Right ventricle myocardium superior (tissue), 1 donor: ENCODE data around the gene HBG2. TPM values are rescaled to one million over a fixed set of nuclear protein-coding genes. Genes with fewer than 3 reads are reported as not detected.
A peak's percentile ranks its signal among the peaks of the same experiment; 100 is the strongest.
"Not testable (repeated sequence)": the region's sequence is repeated elsewhere in the genome, so short reads cannot be mapped to it uniquely, and the experiment has no call there.

ENCODE experiments used
- ATAC-seq: fragments of 200-7000 bp; cut with Tn5 transposase; one replicate; pipeline ENCODE4 v1.9.1; 2020; ENCODE audit warnings: mild to moderate bottlenecking; ENCODE audit not compliant: poor library complexity
- DNase-seq: peaks from one replicate; pipeline ENCODE4 v3.0.0-alpha.2; 2020
- intact Hi-C: fragments of 100-400 bp; cut with DNase I; formaldehyde crosslinking; loops from one replicate; pipeline ENCODE4 v1.11.2; 2022
- total RNA-seq: library from RNA; stranded (reverse); fragmentation: NEBNext Ultra II Directional; extraction: Animal tissue kit (Norgen Biotek cat#: 25700); gene quantifications from one replicate; pipeline ENCODE4 v1.2.1, GENCODE V29; 2021
- donor health status: DM: no; HTN: yes; CAD: no; lungs with severe emphysema.

Gene HBG2
- total RNA-seq, 1 donor from 2014 or later: not detected

- ATAC-seq: no peak
- intact Hi-C loops: no loop called here
- no peak for DNase-seq
Measured at GRCh38 chr11:5283882-5284281, 29.3 kb upstream of the HBG2 start.

GRCh38 chr11:5283086-5283485 is 28.5 kb upstream of the HBG2 start:
- no peak for ATAC-seq
- intact Hi-C loops: no loop called here
- no peak for DNase-seq

GRCh38 chr11:5282628-5283027 is 28.0 kb upstream of the HBG2 start:
- ATAC-seq (no peak), DNase-seq (no peak)
- intact Hi-C loops: no loop called here

- ATAC-seq (no peak), DNase-seq (no peak)
- intact Hi-C loops: no loop called here
Measured at GRCh38 chr11:5281596-5281995, 27.0 kb upstream of the HBG2 start.

GRCh38 chr11:5280582-5281102 is 26.1 kb upstream of the HBG2 start:
- intact Hi-C loops: no loop called here
- ATAC-seq (peak; percentile 56), DNase-seq (peak; percentile 39)

GRCh38 chr11:5279471-5280090 is 25.0 kb upstream of the HBG2 start:
- ATAC-seq (no peak), DNase-seq (no peak)
- intact Hi-C loops: no loop called here

GRCh38 chr11:5277807-5278382 is 23.3 kb upstream of the HBG2 start:
- no peak for ATAC-seq
- DNase-seq: no peak
- intact Hi-C loops: no loop called here

- intact Hi-C loops: no loop called here
- DNase-seq (no peak), ATAC-seq (no peak)
Measured at GRCh38 chr11:5276697-5277096, 22.1 kb upstream of the HBG2 start.

GRCh38 chr11:5275369-5276110 is 21.0 kb upstream of the HBG2 start:
- intact Hi-C loops: no loop called here
- ATAC-seq (no peak), DNase-seq (no peak)

- ATAC-seq: no peak
- intact Hi-C loops: no loop called here
- no peak for DNase-seq
Measured at GRCh38 chr11:5274395-5274794, 19.8 kb upstream of the HBG2 start.

GRCh38 chr11:5272395-5273017 is 17.9 kb upstream of the HBG2 start:
- intact Hi-C loops: no loop called here

GRCh38 chr11:5269715-5270147 is 15.2 kb upstream of the HBG2 start, which contains the start of gene HBE1:
Gene HBE1 (minus strand): TSS chr11:5269945. CDS start chr11:5269890, 55 bp downstream.
- ATAC-seq: no peak
- intact Hi-C loops: no loop called here

More at GRCh38 chr11:5272395-5273017, 17.9 kb upstream of the HBG2 start:
- ATAC-seq (no peak), DNase-seq (no peak)

GRCh38 chr11:5267033-5267563 is 12.5 kb upstream of the HBG2 start:
- no peak for DNase-seq
- intact Hi-C loops: no loop called here
- ATAC-seq: no peak

More at GRCh38 chr11:5269715-5270147, 15.2 kb upstream of the HBG2 start, which contains the start of gene HBE1:
- no peak for DNase-seq

- intact Hi-C loops: no loop called here
- ATAC-seq: no peak
- DNase-seq: no peak
Measured at GRCh38 chr11:5266609-5267008, 12.0 kb upstream of the HBG2 start.

- ATAC-seq: no peak
- DNase-seq: no peak
- intact Hi-C loops: no loop called here
Measured at GRCh38 chr11:5265832-5266231, 11.3 kb upstream of the HBG2 start.

- no peak for ATAC-seq
- intact Hi-C loops: no loop called here
- DNase-seq: no peak
Measured at GRCh38 chr11:5258543-5259262, 4.1 kb upstream of the HBG2 start.

- no peak for ATAC-seq
- intact Hi-C loops: no loop called here
- no peak for DNase-seq
Measured at GRCh38 chr11:5257296-5257695, 2.7 kb upstream of the HBG2 start.

- not testable (repeated sequence) for DNase-seq
Measured at GRCh38 chr11:5254023-5254422, 558 bp downstream of the HBG2 start.

More at GRCh38 chr11:5254023-5254422, 558 bp downstream of the HBG2 start:
- ATAC-seq, intact Hi-C loops: not testable (repeated sequence)
